SJSA1 (cell line): ENCODE results near the gene CUBN. TPM values are rescaled to one million over a fixed set of nuclear protein-coding genes. Genes with fewer than 3 reads are reported as not detected.

ENCODE experiments used
- DNase-seq, 2 experiments: peaks; one replicate each; pipeline ENCODE4 v3.0.0-alpha.2; 2015 to 2020; ENCODE audit warnings: low spot score in 2 of 2, low read depth in 1 of 2
- H3K27ac ChIP-seq: fragments of 250-450 bp; sonication (Bioruptor Pico); 2 replicates; pipeline ENCODE4 v1.5.1; 2020; ENCODE audit warnings: mild to moderate bottlenecking, moderate library complexity
- H3K27me3 ChIP-seq: fragments of 250-450 bp; sonication (Bioruptor Pico); replicated peaks from 2 replicates; pipeline ENCODE4 v1.5.1; 2020; ENCODE audit warnings: mild to moderate bottlenecking, moderate library complexity
- H3K36me3 ChIP-seq: fragments of 250-450 bp; sonication (Bioruptor Pico); 2 replicates; pipeline ENCODE4 v1.5.1; 2020; ENCODE audit warnings: mild to moderate bottlenecking
- H3K4me1 ChIP-seq: fragments of 250-450 bp; sonication (Bioruptor Pico); replicated peaks from 2 replicates; pipeline ENCODE4 v1.6.1; 2021; ENCODE audit warnings: mild to moderate bottlenecking
- H3K4me3 ChIP-seq: fragments of 250-450 bp; sonication (Bioruptor Pico); 2 replicates; pipeline ENCODE4 v1.5.1; 2020; ENCODE audit warnings: mild to moderate bottlenecking
- H3K9me3 ChIP-seq: fragments of 250-450 bp; sonication (Bioruptor Pico); replicated peaks from 2 replicates; pipeline ENCODE4 v1.5.1; 2020; ENCODE audit warnings: mild to moderate bottlenecking
- total RNA-seq: library from RNA; depleted of rRNA; stranded (reverse); fragments of >200 nt; shearing (Covaris generic); gene quantifications from 2 replicates; pipeline ENCODE4 v1.2.3, GENCODE V29; 2014

The CUBN gene
- total RNA-seq, 1 experiment from 2014 or later: 0.74 TPM

DNA sequence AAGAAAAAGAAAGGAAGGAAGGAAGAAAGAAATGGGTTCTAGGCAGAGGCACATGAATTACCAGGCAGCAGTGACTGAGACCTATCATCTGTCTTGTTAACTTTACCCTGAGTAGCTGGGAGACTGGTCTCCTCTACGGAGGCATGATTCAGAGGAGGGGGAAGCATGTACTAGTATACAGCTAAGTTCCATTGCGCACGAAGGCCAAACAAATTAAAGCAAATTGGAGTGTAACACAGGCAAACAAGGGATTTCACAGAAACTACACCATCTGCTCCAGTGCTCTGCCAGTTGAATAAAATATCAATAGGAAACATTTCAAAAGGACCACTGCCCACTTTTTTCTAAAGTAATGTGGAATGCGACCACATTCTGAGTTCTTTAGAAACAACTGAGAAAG, 246.5 kb downstream of the CUBN start:
- Histone ChIP-seq H3K4me3 (no peak overlapping the region), H3K9me3 (no peaks in the 10 kb centered on the region), H3K27ac (no peak overlapping the region), H3K27me3 (no peaks in the 10 kb centered on the region), H3K36me3 (no peaks in the 10 kb centered on the region), H3K4me1 (no peaks in the 10 kb centered on the region)
- DNase-seq: no peak

DNA sequence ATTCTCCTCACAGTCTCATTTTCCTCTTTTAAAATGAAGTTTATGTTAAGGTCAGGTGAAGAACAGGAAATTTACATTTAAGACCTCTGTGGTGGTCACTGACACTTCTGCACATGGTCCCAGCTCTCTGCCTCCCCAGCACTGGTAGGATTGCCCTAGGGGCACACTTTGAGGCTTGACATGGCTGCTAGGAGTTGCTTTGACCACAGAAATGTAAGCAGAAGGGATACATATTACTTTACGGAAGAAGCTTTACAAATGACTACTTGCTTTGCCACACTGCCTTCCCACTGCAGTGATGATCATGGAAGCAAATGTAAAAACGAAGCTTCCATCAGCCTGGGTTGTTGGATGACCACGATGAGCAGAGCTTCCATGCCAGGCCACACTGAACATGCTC, 259.3 kb downstream of the CUBN start:
- no peak overlapping the region for H3K27ac ChIP-seq
- peaks cover 33% of the 10 kb centered on the region for H3K4me1 ChIP-seq
- no peak overlapping the region for H3K4me3 ChIP-seq
- DNase-seq: peak; percentile 52 to 55
- H3K36me3 ChIP-seq: no peaks in the 10 kb centered on the region
- H3K9me3 ChIP-seq: no peaks in the 10 kb centered on the region
- H3K27me3 ChIP-seq: no peaks in the 10 kb centered on the region

DNA sequence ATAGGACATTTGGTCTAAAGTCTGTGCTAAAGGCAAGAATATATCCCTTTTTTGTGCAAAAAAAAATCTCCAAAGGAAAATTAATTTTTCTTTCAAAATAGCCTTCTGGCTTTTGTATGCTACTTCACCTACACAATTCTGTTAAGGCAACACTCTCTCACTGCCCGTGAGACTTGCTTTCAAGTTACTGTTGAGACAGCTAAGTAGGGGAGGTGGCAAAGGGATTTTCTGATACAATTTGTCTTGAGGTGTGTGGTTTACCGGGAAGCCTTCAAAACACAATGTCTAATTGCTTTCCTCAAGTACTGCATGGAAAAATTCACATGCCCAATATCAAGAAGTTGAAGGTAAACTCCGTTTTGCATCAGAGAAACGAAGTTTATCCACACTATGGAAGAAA, 261.6 kb downstream of the CUBN start:
- Histone ChIP-seq H3K36me3 (no peaks in the 10 kb centered on the region), H3K4me3 (no peak overlapping the region), H3K27ac (peak overlapping the region; percentile 18), H3K9me3 (no peaks in the 10 kb centered on the region), H3K27me3 (no peaks in the 10 kb centered on the region), H3K4me1 (peaks cover 33% of the 10 kb centered on the region)
- no peak for DNase-seq

DNA sequence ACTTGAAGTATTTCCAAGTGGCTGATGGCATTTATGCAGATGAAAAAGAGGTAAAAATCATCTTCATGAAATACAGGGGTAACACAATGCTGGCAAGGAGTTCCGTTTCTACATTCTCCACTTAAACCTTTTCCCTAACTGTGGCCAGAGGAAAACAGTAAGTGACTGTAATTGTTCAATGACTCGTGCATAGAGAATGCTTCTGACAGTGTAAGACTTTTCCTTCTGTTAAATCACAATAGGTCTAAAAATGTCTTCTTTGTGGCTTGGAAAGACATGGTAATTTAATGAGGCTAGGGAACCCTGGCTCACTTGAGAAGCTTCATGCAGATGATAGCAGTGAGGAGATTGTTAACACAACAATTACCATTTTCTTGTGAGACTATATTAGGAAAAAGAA, 262.1 kb downstream of the CUBN start:
- Histone ChIP-seq H3K9me3 (no peaks in the 10 kb centered on the region), H3K27ac (peak overlapping the region; percentile 18), H3K27me3 (no peaks in the 10 kb centered on the region), H3K4me3 (no peak overlapping the region), H3K36me3 (no peaks in the 10 kb centered on the region), H3K4me1 (peaks cover 33% of the 10 kb centered on the region)
- peak in 1 of 2 experiments; percentile 75 for DNase-seq

DNA sequence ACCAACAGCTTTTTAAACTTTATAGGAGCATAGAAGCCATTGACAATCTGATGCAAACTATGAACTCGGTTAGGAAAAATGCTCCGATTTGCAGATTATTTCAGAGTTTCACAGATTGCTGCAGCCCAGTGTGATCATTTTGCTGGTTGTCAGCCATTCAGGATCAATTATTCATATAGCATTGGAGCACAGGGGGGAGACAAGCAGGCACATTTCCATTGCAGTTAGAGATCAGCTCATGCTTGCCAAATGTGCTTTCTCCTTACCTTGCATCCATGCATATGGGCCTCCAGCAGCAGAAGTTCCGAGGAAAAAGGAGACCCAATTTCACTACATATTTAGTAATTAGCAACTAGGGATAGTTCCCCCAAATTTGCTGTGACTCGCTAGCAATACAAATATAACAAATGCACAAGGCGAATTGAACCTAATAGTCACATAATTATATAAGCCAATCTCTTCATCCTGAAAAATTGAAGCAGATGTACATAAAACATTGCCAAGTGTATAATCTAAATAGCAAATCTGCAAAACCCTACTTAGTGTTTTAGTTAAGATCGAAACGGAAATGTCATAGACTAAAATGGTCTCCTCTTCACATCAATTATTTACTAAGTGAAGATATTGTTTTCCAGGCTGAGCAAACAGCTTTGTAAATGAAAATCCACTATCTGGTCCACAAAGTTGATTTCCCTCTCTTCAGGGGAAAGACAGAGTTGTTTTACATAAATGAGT, 262.9 kb downstream of the CUBN start:
- no peak for DNase-seq
- Histone ChIP-seq H3K4me3 (no peak overlapping the region), H3K27ac (peak overlapping the region; percentile 18), H3K36me3 (no peaks in the 10 kb centered on the region), H3K9me3 (no peaks in the 10 kb centered on the region), H3K4me1 (peaks cover 33% of the 10 kb centered on the region), H3K27me3 (no peaks in the 10 kb centered on the region)

DNA sequence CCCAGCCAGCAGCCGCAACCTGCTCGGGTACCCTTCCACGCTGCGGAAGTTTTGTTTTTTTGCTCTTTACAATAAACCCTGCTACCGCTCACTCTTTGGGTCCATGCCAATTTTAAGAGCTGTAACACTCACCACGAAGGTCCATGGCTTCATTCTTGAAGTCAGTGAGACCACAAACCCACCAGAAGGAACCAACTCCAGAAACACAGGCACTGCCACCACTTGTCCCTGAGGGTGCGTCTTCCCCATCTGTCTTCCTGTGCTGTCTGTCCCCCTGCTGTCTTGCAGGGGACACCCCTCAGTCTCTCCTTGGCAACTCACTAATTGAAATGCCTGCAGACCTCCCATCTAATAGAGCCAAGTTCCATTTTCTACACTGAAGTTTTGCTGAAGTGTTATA, 263.8 kb downstream of the CUBN start:
- no peak for DNase-seq
- Histone ChIP-seq H3K27ac (no peak overlapping the region), H3K9me3 (no peaks in the 10 kb centered on the region), H3K4me1 (peaks cover 33% of the 10 kb centered on the region), H3K27me3 (no peaks in the 10 kb centered on the region), H3K36me3 (no peaks in the 10 kb centered on the region), H3K4me3 (no peak overlapping the region)

DNA sequence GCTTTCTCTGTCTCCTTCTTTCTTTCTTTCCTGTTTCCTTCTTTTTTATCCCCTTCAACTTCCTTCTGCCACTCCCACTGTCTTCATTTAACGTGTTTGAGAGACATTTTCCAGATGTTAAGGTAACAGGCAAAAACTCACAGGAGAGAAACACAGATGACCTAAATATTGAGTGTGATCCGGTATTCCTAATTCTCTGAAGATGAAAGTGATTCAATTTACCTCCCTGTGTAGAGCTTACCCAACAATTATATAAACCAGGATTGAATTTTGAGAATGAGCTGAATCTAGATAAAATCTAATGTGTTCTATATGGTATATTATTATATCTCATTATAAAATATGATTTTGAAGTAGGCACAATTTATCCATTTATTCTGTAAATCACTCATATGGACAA, 265.8 kb downstream of the CUBN start:
- Histone ChIP-seq H3K4me3 (no peak overlapping the region), H3K27ac (no peak overlapping the region), H3K4me1 (peaks cover 22% of the 10 kb centered on the region), H3K27me3 (no peaks in the 10 kb centered on the region), H3K9me3 (no peaks in the 10 kb centered on the region), H3K36me3 (no peaks in the 10 kb centered on the region)
- no peak for DNase-seq

DNA sequence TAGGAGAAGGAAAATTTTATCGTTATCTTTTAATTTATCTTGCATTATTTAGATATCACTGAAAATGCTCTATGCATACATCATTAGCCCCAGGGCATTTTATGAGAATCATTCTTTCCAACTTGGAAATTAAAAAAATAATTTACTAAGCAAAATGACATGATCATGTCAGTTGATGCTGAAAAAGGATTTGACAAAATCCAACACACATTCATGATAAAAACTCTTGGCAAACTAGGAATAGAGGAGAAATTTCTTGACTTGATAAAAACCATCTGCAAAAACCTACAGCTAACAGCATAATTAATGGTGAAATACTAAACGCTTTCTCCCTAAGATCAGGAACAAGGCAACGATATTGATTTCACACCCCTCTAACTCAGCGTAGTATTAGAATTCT, 272.2 kb downstream of the CUBN start:
- H3K27ac ChIP-seq: no peak overlapping the region

DNA sequence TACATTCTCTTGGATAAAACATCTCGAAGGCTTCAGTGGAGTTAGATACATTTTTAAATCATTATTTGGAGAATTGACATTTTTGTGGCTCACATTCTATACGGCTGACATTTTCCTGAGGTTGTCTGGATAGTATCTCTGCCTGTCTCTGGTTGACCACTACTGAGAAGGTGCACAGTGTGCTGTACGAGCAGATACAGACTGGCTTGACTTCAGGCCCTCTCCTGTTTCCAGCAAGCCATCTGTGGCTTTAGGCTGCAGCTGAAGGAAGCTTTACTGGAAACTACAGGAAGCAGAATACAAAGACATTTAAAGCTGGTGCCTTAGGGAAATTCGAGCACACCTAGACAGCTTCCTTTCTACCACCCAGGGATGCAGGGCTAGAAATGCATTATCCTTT, 273.0 kb downstream of the CUBN start:
- no peak overlapping the region for H3K27ac ChIP-seq
- no peaks in the 10 kb centered on the region for H3K9me3 ChIP-seq
- H3K4me1 ChIP-seq: peaks cover 7% of the 10 kb centered on the region; the same call in 1 of the 2 replicates
- H3K4me3 ChIP-seq: no peak overlapping the region
- no peaks in the 10 kb centered on the region for H3K27me3 ChIP-seq
- no peak for DNase-seq
- H3K36me3 ChIP-seq: no peaks in the 10 kb centered on the region

More for the DNA sequence above, 272.2 kb downstream of the CUBN start:
- peaks cover 7% of the 10 kb centered on the region; the same call in 1 of the 2 replicates for H3K4me1 ChIP-seq
- no peak overlapping the region for H3K4me3 ChIP-seq
- no peaks in the 10 kb centered on the region for H3K27me3 ChIP-seq
- no peaks in the 10 kb centered on the region for H3K36me3 ChIP-seq
- no peak for DNase-seq
- no peaks in the 10 kb centered on the region for H3K9me3 ChIP-seq

DNA sequence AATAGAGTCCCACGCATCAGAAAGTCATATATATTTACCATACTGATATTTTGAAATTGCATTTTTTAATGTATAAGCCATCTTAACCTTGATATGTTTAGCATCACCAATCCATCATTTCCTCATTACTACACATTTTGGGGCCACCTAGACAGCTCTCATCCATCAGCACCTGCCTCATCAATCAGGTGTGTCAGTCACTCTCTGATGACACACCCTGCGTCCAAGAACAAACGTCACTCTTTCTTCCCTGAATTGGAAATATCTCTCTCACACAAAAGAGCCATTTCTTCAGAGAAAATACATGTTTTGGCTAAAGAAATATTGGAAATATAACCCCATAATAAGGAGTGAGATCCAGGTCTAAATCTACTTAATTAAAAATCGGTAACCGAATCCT, 273.5 kb downstream of the CUBN start:
- H3K4me3 ChIP-seq: no peak overlapping the region
- peaks cover 7% of the 10 kb centered on the region; the same call in 1 of the 2 replicates for H3K4me1 ChIP-seq
- no peaks in the 10 kb centered on the region for H3K9me3 ChIP-seq
- H3K36me3 ChIP-seq: no peaks in the 10 kb centered on the region
- DNase-seq: no peak
- no peak overlapping the region for H3K27ac ChIP-seq
- no peaks in the 10 kb centered on the region for H3K27me3 ChIP-seq

DNA sequence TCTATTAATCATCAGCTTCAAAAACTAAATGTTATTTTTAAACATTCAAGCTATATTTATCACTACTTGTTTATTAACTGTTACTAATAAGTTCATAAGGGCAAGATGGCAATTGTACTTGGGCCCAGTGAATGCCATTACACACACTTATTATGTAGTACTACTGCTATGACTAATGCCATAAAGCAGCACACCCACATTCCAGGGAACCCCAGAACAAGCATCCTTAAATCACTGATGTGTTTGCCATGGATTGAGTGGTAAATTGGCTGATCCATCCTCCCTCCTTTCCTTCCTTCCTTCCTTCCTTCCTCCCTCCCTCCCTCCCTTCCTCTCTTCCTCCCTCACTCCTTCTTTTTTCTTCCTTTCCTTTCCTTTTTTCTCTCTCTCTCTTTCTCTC, 275.0 kb downstream of the CUBN start:
- Histone ChIP-seq H3K36me3 (no peaks in the 10 kb centered on the region), H3K9me3 (no peaks in the 10 kb centered on the region), H3K4me1 (peaks cover 7% of the 10 kb centered on the region; the same call in 1 of the 2 replicates), H3K27me3 (no peaks in the 10 kb centered on the region), H3K27ac (no peak overlapping the region), H3K4me3 (no peak overlapping the region)
- no peak for DNase-seq

DNA sequence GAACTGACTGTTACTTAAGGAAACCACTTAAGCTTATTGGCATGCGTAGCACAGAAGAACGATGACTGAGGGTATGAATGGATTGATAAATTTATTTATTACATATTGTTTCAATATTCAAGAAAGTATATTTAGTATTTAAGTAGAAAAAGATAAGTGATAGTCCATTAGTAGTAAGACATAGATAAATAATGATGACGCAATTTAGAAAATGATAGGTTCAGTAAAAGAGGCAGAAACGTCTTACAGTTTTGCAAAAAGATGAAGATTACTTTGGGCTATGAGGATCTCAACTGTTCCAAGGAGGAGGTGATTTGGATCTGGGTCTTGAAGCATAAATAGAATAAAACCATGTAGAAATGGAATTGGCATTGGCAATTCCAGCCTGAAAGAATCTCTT, 275.8 kb downstream of the CUBN start:
- Histone ChIP-seq H3K9me3 (no peaks in the 10 kb centered on the region), H3K27ac (no peak overlapping the region)
- no peak for DNase-seq

DNA sequence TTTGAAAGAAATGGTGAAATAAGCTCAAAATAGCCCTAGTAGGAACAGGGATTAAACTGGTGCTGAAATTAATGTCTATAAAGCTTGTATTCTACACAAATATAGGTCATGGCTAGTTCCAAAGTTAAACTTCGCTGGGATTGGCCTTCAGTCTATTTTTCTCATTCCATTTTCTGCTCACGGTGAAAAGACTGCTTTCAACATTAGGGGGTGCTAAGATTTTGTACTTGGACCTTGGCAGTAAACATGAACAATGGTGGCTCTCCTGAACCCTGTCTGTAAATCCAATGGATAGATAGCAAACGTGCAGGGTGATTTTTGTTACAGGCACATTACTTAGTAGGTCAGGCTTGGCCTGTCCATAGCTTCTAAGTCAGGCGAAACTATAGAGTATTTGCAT, 276.4 kb downstream of the CUBN start:
- Histone ChIP-seq H3K27me3 (no peaks in the 10 kb centered on the region), H3K4me1 (peaks cover 16% of the 10 kb centered on the region), H3K27ac (no peak overlapping the region), H3K9me3 (no peaks in the 10 kb centered on the region), H3K4me3 (no peak overlapping the region), H3K36me3 (no peaks in the 10 kb centered on the region)
- DNase-seq: peak in 1 of 2 experiments; percentile 55

More for the DNA sequence above, 275.8 kb downstream of the CUBN start:
- Histone ChIP-seq H3K4me1 (peaks cover 12% of the 10 kb centered on the region), H3K36me3 (no peaks in the 10 kb centered on the region), H3K27me3 (no peaks in the 10 kb centered on the region), H3K4me3 (no peak overlapping the region)

DNA sequence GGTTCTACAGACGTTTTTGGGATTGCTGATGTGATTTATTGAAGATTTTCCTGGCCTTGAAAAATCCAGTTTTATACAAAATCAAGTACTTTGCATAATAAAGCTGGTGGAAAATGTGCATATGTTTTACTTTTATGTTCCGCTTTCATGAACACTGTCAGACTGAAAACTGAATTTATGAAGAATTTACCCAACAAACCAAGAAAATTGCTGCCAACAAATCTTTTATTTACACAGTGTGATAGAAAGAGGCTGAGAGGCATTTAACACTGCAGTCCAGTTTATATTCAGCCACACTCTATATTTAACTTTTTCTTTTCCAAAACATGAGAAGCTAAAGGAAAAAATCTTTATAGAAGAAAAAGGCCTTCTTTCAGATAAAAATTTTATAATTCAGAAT, 277.0 kb downstream of the CUBN start:
- Histone ChIP-seq H3K9me3 (no peaks in the 10 kb centered on the region), H3K4me3 (no peak overlapping the region), H3K27ac (no peak overlapping the region), H3K27me3 (no peaks in the 10 kb centered on the region), H3K36me3 (no peaks in the 10 kb centered on the region), H3K4me1 (peaks cover 16% of the 10 kb centered on the region)
- no peak for DNase-seq
